Stimulated activated CD4-positive, alpha-beta T cell treated with anti-CD3 and anti-CD28 coated beads, Interleukin-4, amount 100 ng/mL, for 24 hours (primary cell): ENCODE data around the gene CDC42SE1.
A peak's percentile ranks its signal among the peaks of the same experiment; 100 is the strongest.

Experiments
- DNase-seq: peaks from one replicate; pipeline ENCODE4 v3.0.0-alpha.2; 2020

Gene CDC42SE1

GRCh38 chr1:151008244-151009205 lies 50.9 kb downstream of the CDC42SE1 start, which contains the start of gene PRUNE1:
PRUNE1 (plus strand) TSS chr1:151008449; CDS start chr1:151008633, 184 bp downstream.
- DNase-seq: peak; percentile 97

GRCh38 chr1:151007853-151008243 lies 51.6 kb downstream of the CDC42SE1 start:
- DNase-seq: no peak

GRCh38 chr1:151006327-151007052 lies 52.9 kb downstream of the CDC42SE1 start, which contains the start of gene MINDY1:
MINDY1 (minus strand) TSS chr1:151006902; CDS start chr1:151002617, 4,285 bp downstream.
- DNase-seq: peak; percentile 36

- DNase-seq: no peak
Observed at GRCh38 chr1:151005729-151006319, 53.6 kb downstream of the CDC42SE1 start.

GRCh38 chr1:151003180-151003579 lies 56.2 kb downstream of the CDC42SE1 start:
- DNase-seq: no peak

- DNase-seq: no peak
Observed at GRCh38 chr1:151002611-151003010, 56.8 kb downstream of the CDC42SE1 start.

GRCh38 chr1:151002051-151002450 lies 57.4 kb downstream of the CDC42SE1 start:
- no peak for DNase-seq

- no peak for DNase-seq
Observed at GRCh38 chr1:151001602-151002001, 57.8 kb downstream of the CDC42SE1 start.
